GM12878 (cell line): ENCODE results near the gene GDAP1L1. TPM values are rescaled to one million over a fixed set of nuclear protein-coding genes. Genes with fewer than 3 reads are reported as not detected.
A peak's percentile ranks its signal among the peaks of the same experiment; 100 is the strongest.

Experiments used
- BACH1 ChIP-seq: fragments of 450-650 bp; IDR thresholded peaks from 2 replicates; pipeline ENCODE4 v1.6.1; 2017; ENCODE audit warnings: mild to moderate bottlenecking, borderline replicate concordance
- CEBPB ChIP-seq, 2 experiments: fragments of 150-350 bp in 1 of 2; IDR thresholded peaks; 2 replicates each; pipeline ENCODE4 v1.6.1; 2012 to 2014; ENCODE audit warnings: low read depth in 2 of 2, low read length in 2 of 2, borderline replicate concordance in 1 of 2, inconsistent platforms in 1 of 2
- CHD4 ChIP-seq: fragments of 200-600 bp; sonication (generic); IDR thresholded peaks from 2 replicates; pipeline ENCODE4 v1.6.1; 2016; ENCODE audit warnings: mild to moderate bottlenecking
- HDAC6 ChIP-seq: fragments of 200-600 bp; sonication (generic); IDR thresholded peaks from one replicate; pipeline ENCODE4 v1.8.0; 2017; ENCODE audit warnings: antibody characterized with exemption; ENCODE audit not compliant: unreplicated experiment
- HSF1 ChIP-seq: fragments of 150-350 bp; IDR thresholded peaks from 2 replicates; pipeline ENCODE4 v1.6.1; 2014; ENCODE audit warnings: mild to moderate bottlenecking, low read depth, low read length
- MLLT1 ChIP-seq: fragments of 450-650 bp; IDR thresholded peaks from 2 replicates; pipeline ENCODE4 v1.6.1; 2016; ENCODE audit warnings: mild to moderate bottlenecking
- MTA2 ChIP-seq: fragments of 450-650 bp; IDR thresholded peaks from 2 replicates; pipeline ENCODE4 v1.6.1; 2016; ENCODE audit warnings: low read depth, mild to moderate bottlenecking, moderate library complexity
- NFXL1 ChIP-seq: fragments of 450-650 bp; IDR thresholded peaks from 2 replicates; pipeline ENCODE4 v1.6.1; 2017; ENCODE audit warnings: antibody characterized with exemption, mild to moderate bottlenecking, borderline replicate concordance
- NFYA ChIP-seq: IDR thresholded peaks from 2 replicates; pipeline ENCODE4 v1.6.1; 2011; ENCODE audit warnings: low read depth, mild to moderate bottlenecking, low read length, improper control_type of control experiment, borderline replicate concordance
- NKRF ChIP-seq: fragments of 450-650 bp; conservative IDR thresholded peaks from 2 replicates; pipeline ENCODE4 v1.6.1; 2017; ENCODE audit warnings: mild to moderate bottlenecking, moderate library complexity
- NRF1 ChIP-seq: conservative IDR thresholded peaks from 2 replicates; pipeline ENCODE4 v1.6.1; 2011; ENCODE audit warnings: mild to moderate bottlenecking, low read depth, low read length, improper control_type of control experiment
- PAX5 ChIP-seq: IDR thresholded peaks from 2 replicates; pipeline ENCODE4 v1.6.1; 2011; ENCODE audit warnings: low read depth, low read length, borderline replicate concordance
- RAD21 ChIP-seq: IDR thresholded peaks from 2 replicates; pipeline ENCODE4 v1.6.1; 2011; ENCODE audit warnings: mild to moderate bottlenecking, low read depth, low read length, moderate library complexity; ENCODE audit not compliant: insufficient read depth
- RBBP5 ChIP-seq: fragments of 200-600 bp; sonication (generic); conservative IDR thresholded peaks from 2 replicates; pipeline ENCODE4 v1.6.1; 2016
- RELB ChIP-seq: fragments of 450-650 bp; IDR thresholded peaks from 2 replicates; pipeline ENCODE4 v1.6.1; 2017; ENCODE audit warnings: low read depth, mild to moderate bottlenecking, moderate library complexity
- SKIL ChIP-seq: fragments of 450-650 bp; IDR thresholded peaks from 2 replicates; pipeline ENCODE4 v1.6.1; 2017; ENCODE audit warnings: mild to moderate bottlenecking, low read depth, inconsistent platforms; ENCODE audit not compliant: poor library complexity, severe bottlenecking
- SUZ12 ChIP-seq: fragments of 200-600 bp; sonication (generic); IDR thresholded peaks from one replicate; pipeline ENCODE4 v1.6.1; 2018; ENCODE audit warnings: antibody characterized with exemption, mild to moderate bottlenecking; ENCODE audit not compliant: unreplicated experiment
- ZNF384 ChIP-seq: IDR thresholded peaks from 2 replicates; pipeline ENCODE4 v1.6.1; 2012; ENCODE audit warnings: low read depth, mild to moderate bottlenecking, low read length, improper control_type of control experiment, borderline replicate concordance
- ZSCAN29 ChIP-seq: fragments of 450-650 bp; IDR thresholded peaks from 2 replicates; pipeline ENCODE4 v1.6.1; 2017; ENCODE audit warnings: mild to moderate bottlenecking, moderate library complexity
- ZZZ3 ChIP-seq: IDR thresholded peaks from 2 replicates; pipeline ENCODE4 v1.6.1; 2011; ENCODE audit warnings: low read depth; ENCODE audit not compliant: control insufficient read depth, insufficient read length
- polyA plus RNA-seq, 11 experiments: library from polyadenylated mRNA; depleted of rRNA in 4 of 11; unstranded in 6 of 11; stranded (reverse) in 5 of 11; fragments of >200 nt; fragmentation: Nextera tagmentation in 4 of 11; fragmentation: Illumina TruSeq in 1 of 11; extraction: Ambion mirVana in 4 of 11; extraction: Trizol in 1 of 11; gene quantifications; 1 replicate in 1 of 11; 2 replicates in 10 of 11; pipeline versions ENCODE4 v1.2.1 to v1.2.3, GENCODE V29; 2011 to 2016; ENCODE audit warnings: inconsistent platforms in 2 of 11, missing spikeins in 2 of 11, low read depth in 1 of 11
- total RNA-seq, 4 experiments: library from RNA; depleted of rRNA in 3 of 4; stranded (reverse); fragments of >200 nt in 3 of 4; fragmentation: Illumina TruSeq in 1 of 4; extraction: Trizol in 1 of 4; gene quantifications; 2 replicates each; pipeline versions ENCODE4 v1.2.1 to v1.2.3, GENCODE V29; 2013 to 2021

GDAP1L1 gene
- total and polyA plus RNA-seq, 10 of the 15 experiments (the other 5 are each of a cell fraction or from before 2014, with no cell fraction given): 0.08 to 0.38 TPM; not detected in 8

GRCh38 chr20:44310664-44311639 is 63.8 kb downstream of the GDAP1L1 start, which contains the start of gene FITM2 (continued):
- TF ChIP-seq PAX5: peak; percentile 81
- peak; percentile 64; the same call in 1 of the 2 replicates for TF ChIP-seq NKRF
- no peak for TF ChIP-seq MTA2
- TF ChIP-seq HDAC6: no peak
- TF ChIP-seq NFXL1: no peak
- no peak for TF ChIP-seq SKIL
- TF ChIP-seq CEBPB (IDR thresholded peaks at IDR 0.05; ENCODE audit: borderline replicate concordance in 1 of 2, low read depth in 2 of 2, low read length in 2 of 2): no peak
- TF ChIP-seq HSF1: no peak
- no peak for TF ChIP-seq RBBP5
- no peak for TF ChIP-seq ZNF384
- TF ChIP-seq RAD21: peak; percentile 80
- TF ChIP-seq MLLT1: no peak
- peak; percentile 94 for TF ChIP-seq NRF1
- TF ChIP-seq ZSCAN29: no peak
- TF ChIP-seq BACH1: 0 out of 2 replicates have a peak, but pooled peaks have one; percentile 17
- no peak for TF ChIP-seq SUZ12
- TF ChIP-seq CHD4: no peak
- TF ChIP-seq RELB: peak; percentile 37; the same call in 1 of the 2 replicates
- no peak for TF ChIP-seq ZZZ3
- no peak for TF ChIP-seq NFYA
